Activated gamma-delta T cell (primary cell): ENCODE measurements around the gene CLN5.

Source experiments
- DNase-seq: peaks from one replicate; lab custom pipeline; 2025; lab: John Stamatoyannopoulos, UW

CLN5 gene

DNA sequence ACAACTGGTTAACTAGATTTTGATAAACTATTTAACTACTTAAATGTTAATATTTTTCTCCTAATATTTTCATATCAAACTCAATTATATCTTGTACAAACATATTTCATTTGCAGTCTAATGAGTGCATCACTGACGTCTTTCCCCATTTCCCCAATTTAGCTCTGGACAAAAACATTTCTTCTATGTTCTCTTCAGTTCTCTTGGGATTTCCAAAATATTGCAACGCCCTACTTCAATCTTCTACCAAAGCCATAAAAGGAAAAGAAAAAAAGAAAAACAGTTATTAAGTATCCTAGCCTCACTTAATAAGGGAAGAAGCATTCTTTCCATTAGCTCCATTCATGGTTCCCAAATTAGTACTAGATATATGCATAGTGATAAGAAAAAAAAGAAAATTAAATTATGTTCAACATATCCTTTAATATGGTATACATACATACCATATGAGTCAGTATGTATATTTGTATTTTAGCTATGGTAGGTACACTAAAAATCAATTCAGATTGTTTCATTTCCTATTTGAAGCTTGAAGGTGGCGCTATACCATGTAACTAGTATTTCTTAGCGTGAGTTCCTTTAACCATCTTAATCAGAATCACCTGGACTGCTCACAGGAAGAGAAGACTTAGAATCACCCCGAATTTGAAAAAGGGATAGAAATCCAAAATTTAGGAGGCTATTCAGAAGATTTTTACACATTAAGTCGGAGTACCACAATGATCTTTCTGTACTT is 25.2 kb downstream of the CLN5 start:
- no peak for DNase-seq

GRCh38 chr13:77019756-77020155 is 27.9 kb downstream of the CLN5 start:
- no peak for DNase-seq

DNA sequence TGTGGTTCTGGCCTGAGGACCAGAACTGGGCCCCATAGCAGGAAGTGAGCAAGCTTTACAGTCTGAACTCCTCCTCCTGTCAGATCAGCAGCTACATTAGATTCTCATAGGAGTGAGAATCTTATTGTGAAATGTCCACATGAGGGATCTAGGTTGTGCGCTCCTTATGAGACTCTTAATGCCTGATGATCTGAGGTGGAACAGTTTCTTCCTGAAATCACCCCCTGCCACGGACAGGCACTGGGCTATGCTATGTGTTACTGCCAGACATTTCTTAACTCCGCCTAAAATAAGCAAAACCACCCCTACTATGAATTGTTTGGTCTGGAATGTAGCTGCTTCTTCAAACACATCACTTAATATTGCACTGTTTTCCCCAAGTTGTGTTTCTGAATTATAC is 30.5 kb downstream of the CLN5 start:
- no peak for DNase-seq

DNA sequence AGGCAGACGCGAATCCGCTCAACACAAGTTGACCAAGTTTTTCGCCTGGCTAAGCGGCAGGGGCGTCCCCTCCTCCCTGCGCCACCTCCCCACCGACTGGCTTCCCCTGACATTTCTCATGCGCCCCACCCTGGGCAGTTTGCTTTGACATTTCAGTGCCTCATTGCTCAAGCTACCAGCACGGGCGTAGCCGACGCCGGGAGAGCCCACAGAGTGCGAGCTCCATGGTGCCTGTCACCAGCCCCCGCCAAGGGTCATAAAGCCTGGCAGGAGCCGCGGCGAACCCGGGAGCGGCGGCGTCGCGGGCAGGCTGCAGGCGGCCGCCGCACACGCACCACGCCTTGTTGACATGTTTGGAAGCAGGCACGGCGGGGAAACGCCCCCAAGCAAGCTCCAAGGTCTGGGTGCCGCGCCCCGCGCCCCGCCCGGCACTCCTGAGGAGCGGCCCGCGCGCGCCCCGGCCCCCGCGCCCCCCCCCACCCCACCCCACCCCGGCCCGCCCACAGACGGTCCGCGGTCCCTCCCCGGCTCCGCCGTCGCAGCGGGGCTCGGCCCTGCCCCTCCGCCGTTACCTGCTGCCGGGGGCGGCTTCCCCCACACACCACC is 34.5 kb downstream of the CLN5 start:
- peak; percentile 56 for DNase-seq

GRCh38 chr13:77026861-77027621 is 35.2 kb downstream of the CLN5 start, which contains the start of gene FBXL3:
FBXL3 (minus strand) TSS chr13:77027159; CDS start chr13:77021860, 5,299 bp downstream.
- peak; percentile 72 for DNase-seq

GRCh38 chr13:77028202-77028601 is 36.3 kb downstream of the CLN5 start:
- DNase-seq, result no peak

- DNase-seq, result no peak
These were observed 37.6 kb downstream of the CLN5 start for GRCh38 chr13:77029436-77029835.

GRCh38 chr13:77031656-77032243 is 39.9 kb downstream of the CLN5 start:
- DNase-seq, result no peak

DNA sequence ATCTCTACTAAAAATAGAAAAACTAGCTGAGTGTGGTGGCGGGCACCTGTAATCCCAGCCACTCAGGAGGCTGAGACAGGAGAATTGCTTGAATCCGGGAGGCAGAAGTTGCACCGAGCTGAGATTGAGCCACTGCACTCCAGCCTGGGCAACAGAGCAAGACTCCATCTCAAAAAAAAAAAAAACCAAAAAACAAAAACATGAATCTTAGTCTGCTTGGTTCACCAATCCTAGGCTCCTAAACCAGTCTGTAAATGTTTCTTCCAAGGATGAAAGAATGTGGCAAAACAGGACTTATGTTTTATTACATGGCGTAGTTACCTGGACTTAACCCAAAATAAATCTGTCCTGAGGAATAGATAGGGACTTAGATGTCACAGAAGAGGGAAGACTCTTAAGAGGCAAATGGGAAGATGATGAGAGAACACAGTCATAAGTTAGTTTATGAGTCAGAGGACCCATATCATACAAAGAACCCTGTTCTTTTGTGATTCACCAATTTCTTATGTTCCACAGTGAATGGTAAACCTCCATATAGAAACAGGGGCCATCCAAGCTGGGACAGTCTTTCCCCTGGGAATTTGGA is 41.9 kb downstream of the CLN5 start:
- no peak for DNase-seq

- DNase-seq, result no peak
These were observed 43.0 kb downstream of the CLN5 start for GRCh38 chr13:77034881-77035280.

GRCh38 chr13:77036279-77036678 is 44.4 kb downstream of the CLN5 start:
- no peak for DNase-seq

DNA sequence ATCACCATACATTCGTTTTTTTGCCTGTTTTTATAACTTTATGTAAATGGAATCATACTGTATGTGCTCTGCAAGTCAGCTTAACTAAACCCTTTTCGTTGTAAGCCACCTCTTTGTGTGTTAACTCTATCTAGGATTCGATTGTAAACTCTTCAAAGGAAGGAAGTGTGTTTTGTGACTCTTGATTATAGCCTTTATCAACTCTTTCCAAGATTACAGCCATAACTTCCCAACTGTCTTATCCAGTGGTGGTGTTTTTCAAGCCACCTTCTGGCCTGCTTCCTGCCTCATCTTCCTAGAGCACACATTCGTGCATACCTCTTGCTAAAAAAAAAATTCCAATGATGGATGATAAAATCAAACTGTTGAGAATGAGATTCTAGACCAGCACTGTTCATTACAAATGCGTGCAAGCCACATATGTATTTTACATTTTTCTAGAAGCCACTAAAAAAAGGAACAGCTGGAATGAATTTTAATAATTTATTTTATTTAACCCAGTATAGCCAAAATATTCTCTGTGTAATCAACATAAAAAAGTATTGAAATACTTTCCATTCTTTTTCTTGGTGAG is 47.1 kb downstream of the CLN5 start:
- no peak for DNase-seq

DNA sequence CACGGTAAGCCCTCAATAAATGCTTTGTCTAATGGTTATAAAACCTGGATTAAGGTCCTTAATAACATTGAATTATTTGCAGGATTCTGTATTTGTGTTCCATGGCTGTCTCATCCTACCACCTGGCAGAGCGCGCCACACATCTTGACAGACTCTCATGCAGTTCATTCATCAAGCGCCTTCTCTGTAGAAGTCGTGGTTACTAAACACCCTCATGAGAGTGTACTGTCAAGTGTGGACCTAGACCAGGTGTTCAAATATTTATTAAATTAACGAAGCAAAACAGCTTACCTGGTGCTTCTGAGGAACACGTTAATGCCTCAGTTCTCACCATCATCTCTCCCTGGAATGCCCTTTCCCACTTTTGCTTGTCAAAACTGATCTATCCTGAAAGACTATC is 48.2 kb downstream of the CLN5 start:
- no peak for DNase-seq

DNA sequence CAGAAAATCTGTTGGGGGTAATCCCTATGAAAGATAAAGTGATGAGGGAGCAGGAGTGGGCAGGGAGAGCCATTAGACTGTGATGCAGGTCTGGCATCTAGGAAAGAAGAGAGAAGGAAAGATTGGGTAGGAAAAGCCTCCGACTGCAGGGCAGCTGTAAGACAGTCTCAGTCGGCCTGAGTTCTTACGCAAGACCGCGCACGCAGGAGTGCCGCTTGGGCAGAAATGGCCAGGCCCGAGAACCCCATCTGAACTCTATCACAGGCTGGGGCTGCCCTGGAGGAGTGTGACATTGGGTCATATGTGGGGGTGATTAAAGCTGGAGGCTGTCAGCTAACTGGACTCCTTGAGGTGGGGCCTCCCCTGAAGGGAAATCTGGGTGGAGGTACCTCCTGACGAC is 49.0 kb downstream of the CLN5 start:
- no peak for DNase-seq

DNA sequence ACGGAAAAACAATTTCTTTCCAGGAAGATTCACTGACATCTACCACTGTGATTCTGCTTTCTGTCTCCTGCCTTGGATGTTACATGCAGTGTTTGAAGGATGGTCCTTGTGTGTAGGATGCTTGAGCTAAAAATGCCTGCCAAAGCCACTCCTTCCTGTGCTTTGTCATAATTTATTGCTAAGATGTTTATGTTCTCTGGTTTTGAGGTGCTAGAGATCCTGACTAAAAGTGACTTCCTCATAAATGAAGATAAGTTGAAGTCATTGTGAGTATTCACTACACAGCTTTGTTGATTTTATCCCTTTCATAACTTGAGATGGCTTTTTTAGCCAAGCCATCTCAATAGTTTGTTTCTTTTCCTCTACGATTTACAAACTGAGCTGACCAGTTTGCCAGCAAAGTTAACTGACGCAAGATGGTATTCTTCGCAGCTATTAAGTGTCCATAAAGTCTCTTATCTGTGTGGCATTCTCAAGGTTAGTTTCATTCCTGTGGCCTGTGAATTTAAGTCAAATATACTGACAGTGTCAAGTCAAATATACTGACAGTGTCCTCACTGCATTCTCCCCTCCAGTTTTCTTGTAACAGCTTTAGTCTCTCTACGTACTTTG is 50.8 kb downstream of the CLN5 start:
- no peak for DNase-seq

DNA sequence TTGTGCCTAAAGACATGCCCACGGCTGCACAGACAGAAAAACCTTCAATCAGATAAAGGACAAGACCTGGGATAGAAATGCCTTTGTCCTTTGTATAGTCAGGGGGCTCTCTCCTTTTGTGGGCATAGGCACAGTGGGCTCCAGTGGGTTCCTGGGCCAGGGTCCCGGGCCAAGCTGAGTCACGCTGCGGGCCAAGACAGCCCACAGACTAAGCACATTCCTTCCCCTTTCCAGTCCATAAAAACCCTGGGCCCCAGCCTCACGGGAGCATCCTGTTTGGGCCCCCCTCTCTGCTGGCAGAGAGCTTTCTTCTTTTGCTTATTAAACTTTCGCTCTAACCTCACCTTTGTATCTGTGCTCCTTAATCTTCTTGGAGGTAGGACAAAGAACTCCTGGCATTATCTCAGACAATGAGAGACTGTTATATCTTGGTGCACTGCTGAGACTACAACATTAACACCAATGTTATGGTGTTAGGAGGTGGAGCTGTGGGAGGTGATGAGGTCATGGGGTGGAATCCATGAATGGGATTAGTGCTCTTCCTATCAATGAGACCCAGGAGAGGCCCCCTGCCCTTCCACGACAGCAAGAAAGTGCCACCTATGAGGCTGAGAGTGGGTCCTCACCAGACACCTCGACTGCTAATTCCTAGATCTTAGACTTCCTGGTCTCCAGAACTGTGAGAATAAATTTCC is 55.9 kb downstream of the CLN5 start:
- no peak for DNase-seq

DNA sequence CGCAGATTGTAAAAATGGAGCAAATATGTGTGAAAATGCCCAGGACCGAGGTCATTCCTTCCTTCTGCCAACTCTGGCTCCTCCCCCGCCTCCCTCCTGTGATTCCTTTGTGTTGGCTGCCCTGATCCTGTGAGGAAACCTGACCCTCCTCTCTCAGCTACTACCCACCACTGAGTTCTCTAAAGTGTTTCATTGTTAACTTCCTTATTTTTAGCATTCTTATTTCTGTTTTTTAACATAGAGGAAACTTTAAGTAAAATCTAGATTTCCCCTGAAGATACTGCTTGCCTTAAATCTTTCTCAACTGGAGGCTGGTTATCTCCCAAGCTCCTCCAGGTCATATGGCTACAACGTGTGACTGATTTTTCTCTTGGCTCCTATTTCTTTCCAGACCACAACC is 56.8 kb downstream of the CLN5 start:
- no peak for DNase-seq

DNA sequence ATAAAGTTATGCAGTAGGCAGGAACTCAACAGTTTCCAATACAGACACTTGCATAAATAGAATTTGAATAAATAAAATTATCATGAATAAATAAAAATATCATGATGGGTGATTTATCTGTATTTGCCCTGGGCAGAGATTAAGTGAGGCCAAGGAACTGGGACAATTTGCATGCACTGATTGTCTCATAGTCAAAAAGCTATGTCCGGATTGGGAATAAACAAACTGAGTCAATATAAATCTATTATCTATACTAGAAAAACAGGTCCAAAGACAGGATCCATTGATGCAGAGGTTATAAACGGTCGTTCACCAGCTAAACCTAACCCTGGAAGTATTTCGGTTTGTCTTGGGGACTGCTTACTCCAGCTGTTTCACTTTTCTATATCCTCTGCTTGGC is 61.3 kb downstream of the CLN5 start:
- DNase-seq, result no peak
